ENCODE data around the gene GLYATL3. TPM values are rescaled to one million over a fixed set of nuclear protein-coding genes. Genes with fewer than 3 reads are reported as not detected.

GLYATL3 gene
- polyA plus RNA-seq, 1 of the 3 experiments (the other 2 are of a cell fraction) = not detected

GRCh38 chr6:49523901-49524300 lies 24.2 kb downstream of the GLYATL3 start:
- WGBS (ENCODE audit: low lambda C conversion rate) = 6% methylated on average over 1 of the region's 1 CpG
- Histone ChIP-seq H3K4me1 (ENCODE audit: control insufficient read depth in 1 of 2, insufficient read depth in 2 of 2, low read depth in 1 of 2, low read length in 1 of 2) (no peaks in the 10 kb centered on the region), H3K9me2 (no peaks in the 10 kb centered on the region), H3K79me2 (ENCODE audit: insufficient read depth) (no peaks in the 10 kb centered on the region), H2AFZ (ENCODE audit: low read depth) (no peak overlapping the region), H3F3A (replicated peaks; ENCODE audit: insufficient read depth) (no peaks in the 10 kb centered on the region), H3K9ac (no peak overlapping the region), H4K20me1 (ENCODE audit: insufficient read depth) (no peaks in the 10 kb centered on the region), H3K4me3 (ENCODE audit: low read depth in 2 of 2, low read length in 1 of 2) (no peak overlapping the region), H3K9me3 (no peaks in the 10 kb centered on the region), H3K36me3 (replicated peaks in 1 of 2; ENCODE audit: control insufficient read depth in 1 of 2, insufficient read depth in 2 of 2, low read length in 1 of 2) (no peaks in the 10 kb centered on the region), H3K27me3 (ENCODE audit: insufficient read depth) (peaks cover 9% of the 10 kb centered on the region; the same call in 1 of the 2 replicates), H3K27ac (ENCODE audit: low read depth in 2 of 2, low read length in 1 of 2) (no peak overlapping the region), H3K4me2 (no peak overlapping the region)
- TF ChIP-seq GABPA (IDR thresholded peaks at IDR 0.05; ENCODE audit: low read depth) = no peak
- TF ChIP-seq TAF1 (IDR thresholded peaks at IDR 0.05; ENCODE audit: borderline replicate concordance, low read depth, low read length) = no peak
- TF ChIP-seq EP300 (IDR thresholded peaks at IDR 0.05; ENCODE audit: borderline replicate concordance in 1 of 2, low read depth in 1 of 2, low read length in 1 of 2) = no peak
- no peak for TF ChIP-seq FOXM1 (IDR thresholded peaks at IDR 0.05; ENCODE audit: low read depth)
- no peak for TF ChIP-seq SIN3A (IDR thresholded peaks at IDR 0.05; ENCODE audit: borderline replicate concordance, low read depth, low read length)
- TF ChIP-seq ELF1 (IDR thresholded peaks at IDR 0.05) = no peak
- no peak for TF ChIP-seq NFIC (IDR thresholded peaks at IDR 0.05; ENCODE audit: borderline replicate concordance)
- CTCF ChIA-PET = interaction anchor here (1.2 kb wide), 1 partner anchor 8 kb away, joined by 6 read pairs; no protein-coding TSS in a partner anchor
- POLR2A ChIA-PET = no interaction called here
- DNase-seq = no peak

DNA sequence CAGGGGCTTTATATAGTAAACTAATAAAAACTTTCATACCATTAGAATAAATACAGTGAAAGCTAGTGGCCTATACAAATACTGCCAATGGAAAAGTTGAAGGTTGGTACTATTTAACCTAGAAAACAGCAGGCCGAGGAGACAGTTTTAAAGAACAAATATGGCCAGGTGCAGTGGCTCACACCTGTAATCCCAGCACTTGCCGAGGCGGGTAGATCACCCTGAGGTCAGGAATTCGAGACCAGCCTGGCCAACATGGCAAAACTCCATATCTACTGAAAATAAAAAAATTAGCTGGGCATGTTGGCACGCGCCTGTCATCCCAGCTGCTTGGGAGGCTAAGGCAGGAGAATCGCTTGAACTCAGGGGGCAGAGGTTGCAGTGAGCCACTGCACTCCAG lies 24.8 kb downstream of the GLYATL3 start:
- Histone ChIP-seq H3K4me2 (no peak overlapping the region), H3K9ac (no peak overlapping the region), H3K36me3 (replicated peaks in 1 of 2; ENCODE audit: control insufficient read depth in 1 of 2, insufficient read depth in 2 of 2, low read length in 1 of 2) (no peaks in the 10 kb centered on the region), H3F3A (replicated peaks; ENCODE audit: insufficient read depth) (no peaks in the 10 kb centered on the region), H3K4me1 (ENCODE audit: control insufficient read depth in 1 of 2, insufficient read depth in 2 of 2, low read depth in 1 of 2, low read length in 1 of 2) (no peaks in the 10 kb centered on the region), H4K20me1 (ENCODE audit: insufficient read depth) (no peaks in the 10 kb centered on the region), H3K27me3 (ENCODE audit: insufficient read depth) (peaks cover 11% of the 10 kb centered on the region; the same call in 1 of the 2 replicates), H3K9me2 (no peaks in the 10 kb centered on the region), H3K79me2 (ENCODE audit: insufficient read depth) (no peaks in the 10 kb centered on the region), H3K4me3 (ENCODE audit: low read depth in 2 of 2, low read length in 1 of 2) (no peak overlapping the region), H3K27ac (ENCODE audit: low read depth in 2 of 2, low read length in 1 of 2) (no peak overlapping the region), H3K9me3 (no peaks in the 10 kb centered on the region), H2AFZ (ENCODE audit: low read depth) (no peak overlapping the region)
- 9% methylated on average over 7 of the region's 7 CpGs for WGBS (ENCODE audit: low lambda C conversion rate)
- TF ChIP-seq, protein P1, sequence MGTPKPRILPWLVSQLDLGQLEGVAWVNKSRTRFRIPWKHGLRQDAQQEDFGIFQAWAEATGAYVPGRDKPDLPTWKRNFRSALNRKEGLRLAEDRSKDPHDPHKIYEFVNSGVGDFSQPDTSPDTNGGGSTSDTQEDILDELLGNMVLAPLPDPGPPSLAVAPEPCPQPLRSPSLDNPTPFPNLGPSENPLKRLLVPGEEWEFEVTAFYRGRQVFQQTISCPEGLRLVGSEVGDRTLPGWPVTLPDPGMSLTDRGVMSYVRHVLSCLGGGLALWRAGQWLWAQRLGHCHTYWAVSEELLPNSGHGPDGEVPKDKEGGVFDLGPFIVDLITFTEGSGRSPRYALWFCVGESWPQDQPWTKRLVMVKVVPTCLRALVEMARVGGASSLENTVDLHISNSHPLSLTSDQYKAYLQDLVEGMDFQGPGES (IDR thresholded peaks at IDR 0.05; ENCODE audit: low read depth, low read length) = no peak
- no peak for TF ChIP-seq GABPA (IDR thresholded peaks at IDR 0.05; ENCODE audit: low read depth)
- no peak for TF ChIP-seq PBX3 (IDR thresholded peaks at IDR 0.05)
- TF ChIP-seq POLR2AphosphoS5 (IDR thresholded peaks at IDR 0.05; ENCODE audit: low read depth, low read length) = no peak
- TF ChIP-seq TAF1 (IDR thresholded peaks at IDR 0.05; ENCODE audit: borderline replicate concordance, low read depth, low read length) = no peak
- TF ChIP-seq, protein P2, sequence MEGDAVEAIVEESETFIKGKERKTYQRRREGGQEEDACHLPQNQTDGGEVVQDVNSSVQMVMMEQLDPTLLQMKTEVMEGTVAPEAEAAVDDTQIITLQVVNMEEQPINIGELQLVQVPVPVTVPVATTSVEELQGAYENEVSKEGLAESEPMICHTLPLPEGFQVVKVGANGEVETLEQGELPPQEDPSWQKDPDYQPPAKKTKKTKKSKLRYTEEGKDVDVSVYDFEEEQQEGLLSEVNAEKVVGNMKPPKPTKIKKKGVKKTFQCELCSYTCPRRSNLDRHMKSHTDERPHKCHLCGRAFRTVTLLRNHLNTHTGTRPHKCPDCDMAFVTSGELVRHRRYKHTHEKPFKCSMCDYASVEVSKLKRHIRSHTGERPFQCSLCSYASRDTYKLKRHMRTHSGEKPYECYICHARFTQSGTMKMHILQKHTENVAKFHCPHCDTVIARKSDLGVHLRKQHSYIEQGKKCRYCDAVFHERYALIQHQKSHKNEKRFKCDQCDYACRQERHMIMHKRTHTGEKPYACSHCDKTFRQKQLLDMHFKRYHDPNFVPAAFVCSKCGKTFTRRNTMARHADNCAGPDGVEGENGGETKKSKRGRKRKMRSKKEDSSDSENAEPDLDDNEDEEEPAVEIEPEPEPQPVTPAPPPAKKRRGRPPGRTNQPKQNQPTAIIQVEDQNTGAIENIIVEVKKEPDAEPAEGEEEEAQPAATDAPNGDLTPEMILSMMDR (IDR thresholded peaks at IDR 0.05) = no peak
- no peak for TF ChIP-seq EP300 (IDR thresholded peaks at IDR 0.05; ENCODE audit: borderline replicate concordance in 1 of 2, low read depth in 1 of 2, low read length in 1 of 2)
- no peak for TF ChIP-seq SMC3 (IDR thresholded peaks at IDR 0.05; ENCODE audit: low read depth, low read length)
- TF ChIP-seq TEAD4 (IDR thresholded peaks at IDR 0.05; ENCODE audit: borderline replicate concordance, insufficient read depth) = no peak
- TF ChIP-seq TCF12 (IDR thresholded peaks at IDR 0.05) = no peak
- no peak for TF ChIP-seq USF2 (IDR thresholded peaks at IDR 0.05; ENCODE audit: borderline replicate concordance, low read depth, low read length)
- no peak for TF ChIP-seq ELF1 (IDR thresholded peaks at IDR 0.05)
- no peak for DNase-seq
- ChIA-PET CTCF (no interaction called here), POLR2A (no interaction called here)

All from SK-N-SH (cell line).